Mucosa of stomach (tissue), 1 donor: ENCODE measurements around the gene WNT3.

ENCODE experiments used
- H3K27me3 ChIP-seq: one replicate; pipeline ENCODE4 v1.7.0; 2013; ENCODE audit warnings: mild to moderate bottlenecking, low read length; ENCODE audit not compliant: control insufficient read depth, insufficient read depth
- H3K36me3 ChIP-seq: one replicate; pipeline ENCODE4 v1.7.0; 2013; ENCODE audit warnings: low read length; ENCODE audit not compliant: control insufficient read depth, insufficient read depth
- H3K4me1 ChIP-seq: one replicate; pipeline ENCODE4 v1.7.0; 2013; ENCODE audit warnings: mild to moderate bottlenecking, low read length; ENCODE audit not compliant: control insufficient read depth, insufficient read depth
- H3K4me3 ChIP-seq: one replicate; pipeline ENCODE4 v1.7.0; 2013; ENCODE audit warnings: low read length
- H3K9ac ChIP-seq: one replicate; pipeline ENCODE4 v1.7.0; 2013; ENCODE audit warnings: mild to moderate bottlenecking, low read length, moderate library complexity
- H3K9me3 ChIP-seq: one replicate; pipeline ENCODE4 v1.7.0; 2013; ENCODE audit warnings: mild to moderate bottlenecking, low read length, moderate library complexity; ENCODE audit not compliant: control insufficient read depth
- donor health status: Pancreatic carcinoma.

The WNT3 gene

GRCh38 chr17:46744441-46744840 lies 74.1 kb downstream of the WNT3 start:
- peaks cover 10% of the 10 kb centered on the region for H3K4me1 ChIP-seq
- H3K36me3 ChIP-seq = no peaks in the 10 kb centered on the region
- H3K4me3 ChIP-seq = no peak overlapping the region
- H3K27me3 ChIP-seq = no peaks in the 10 kb centered on the region
- no peak overlapping the region for H3K9ac ChIP-seq
- H3K9me3 ChIP-seq = no peaks in the 10 kb centered on the region

GRCh38 chr17:46742565-46743270 lies 75.8 kb downstream of the WNT3 start:
- H3K9ac ChIP-seq = no peak overlapping the region
- H3K36me3 ChIP-seq = no peaks in the 10 kb centered on the region
- H3K4me1 ChIP-seq = peaks cover 10% of the 10 kb centered on the region
- no peaks in the 10 kb centered on the region for H3K27me3 ChIP-seq
- no peaks in the 10 kb centered on the region for H3K9me3 ChIP-seq
- no peak overlapping the region for H3K4me3 ChIP-seq

GRCh38 chr17:46741122-46741730 lies 77.3 kb downstream of the WNT3 start:
- Histone ChIP-seq H3K9ac (no peak overlapping the region), H3K4me3 (no peak overlapping the region), H3K9me3 (no peaks in the 10 kb centered on the region), H3K36me3 (no peaks in the 10 kb centered on the region), H3K27me3 (no peaks in the 10 kb centered on the region), H3K4me1 (peaks cover 10% of the 10 kb centered on the region)

GRCh38 chr17:46739982-46740381 lies 78.5 kb downstream of the WNT3 start:
- no peaks in the 10 kb centered on the region for H3K27me3 ChIP-seq
- no peak overlapping the region for H3K4me3 ChIP-seq
- H3K4me1 ChIP-seq = peaks cover 10% of the 10 kb centered on the region
- H3K9ac ChIP-seq = no peak overlapping the region
- no peaks in the 10 kb centered on the region for H3K36me3 ChIP-seq
- H3K9me3 ChIP-seq = no peaks in the 10 kb centered on the region

- Histone ChIP-seq H3K4me3 (no peak overlapping the region), H3K9ac (no peak overlapping the region), H3K27me3 (no peaks in the 10 kb centered on the region), H3K9me3 (no peaks in the 10 kb centered on the region), H3K36me3 (no peaks in the 10 kb centered on the region), H3K4me1 (peaks cover 10% of the 10 kb centered on the region)
Measured at GRCh38 chr17:46738544-46738943, 79.9 kb downstream of the WNT3 start.

GRCh38 chr17:46737326-46737725 lies 81.2 kb downstream of the WNT3 start:
- no peak overlapping the region for H3K4me3 ChIP-seq
- peaks cover 2% of the 10 kb centered on the region for H3K4me1 ChIP-seq

GRCh38 chr17:46736100-46736499 lies 82.4 kb downstream of the WNT3 start:
- no peaks in the 10 kb centered on the region for H3K27me3 ChIP-seq
- H3K4me3 ChIP-seq = no peak overlapping the region
- no peaks in the 10 kb centered on the region for H3K9me3 ChIP-seq
- no peak overlapping the region for H3K9ac ChIP-seq
- no peaks in the 10 kb centered on the region for H3K36me3 ChIP-seq
- H3K4me1 ChIP-seq = no peaks in the 10 kb centered on the region

More at GRCh38 chr17:46737326-46737725, 81.2 kb downstream of the WNT3 start:
- H3K9me3 ChIP-seq = no peaks in the 10 kb centered on the region
- no peaks in the 10 kb centered on the region for H3K36me3 ChIP-seq
- no peaks in the 10 kb centered on the region for H3K27me3 ChIP-seq
- H3K9ac ChIP-seq = no peak overlapping the region

GRCh38 chr17:46733837-46734475 lies 84.5 kb downstream of the WNT3 start:
- H3K4me1 ChIP-seq = no peaks in the 10 kb centered on the region
- H3K36me3 ChIP-seq = no peaks in the 10 kb centered on the region
- H3K9me3 ChIP-seq = no peaks in the 10 kb centered on the region
- no peak overlapping the region for H3K9ac ChIP-seq
- H3K4me3 ChIP-seq = no peak overlapping the region
- H3K27me3 ChIP-seq = no peaks in the 10 kb centered on the region

- H3K36me3 ChIP-seq = no peaks in the 10 kb centered on the region
- no peaks in the 10 kb centered on the region for H3K9me3 ChIP-seq
- no peaks in the 10 kb centered on the region for H3K27me3 ChIP-seq
- H3K4me1 ChIP-seq = no peaks in the 10 kb centered on the region
- H3K9ac ChIP-seq = no peak overlapping the region
- H3K4me3 ChIP-seq = no peak overlapping the region
Measured at GRCh38 chr17:46732754-46733398, 85.6 kb downstream of the WNT3 start.

GRCh38 chr17:46732160-46732559 lies 86.3 kb downstream of the WNT3 start:
- Histone ChIP-seq H3K4me1 (no peaks in the 10 kb centered on the region), H3K27me3 (no peaks in the 10 kb centered on the region), H3K4me3 (no peak overlapping the region), H3K9me3 (no peaks in the 10 kb centered on the region), H3K9ac (no peak overlapping the region), H3K36me3 (no peaks in the 10 kb centered on the region)

- H3K36me3 ChIP-seq = no peaks in the 10 kb centered on the region
Measured at GRCh38 chr17:46730679-46731078, 87.8 kb downstream of the WNT3 start.

GRCh38 chr17:46730026-46730425 lies 88.5 kb downstream of the WNT3 start:
- H3K9me3 ChIP-seq = no peaks in the 10 kb centered on the region
- no peaks in the 10 kb centered on the region for H3K4me1 ChIP-seq
- H3K9ac ChIP-seq = no peak overlapping the region
- H3K36me3 ChIP-seq = no peaks in the 10 kb centered on the region
- H3K4me3 ChIP-seq = no peak overlapping the region
- no peaks in the 10 kb centered on the region for H3K27me3 ChIP-seq

More at GRCh38 chr17:46730679-46731078, 87.8 kb downstream of the WNT3 start:
- no peaks in the 10 kb centered on the region for H3K4me1 ChIP-seq
- H3K27me3 ChIP-seq = no peaks in the 10 kb centered on the region
- no peak overlapping the region for H3K4me3 ChIP-seq
- H3K9me3 ChIP-seq = no peaks in the 10 kb centered on the region
- no peak overlapping the region for H3K9ac ChIP-seq
